ENCODE measurements around the gene SETDB1.

Gene SETDB1

GRCh38 chr1:151008244-151009205 lies 82.4 kb downstream of the SETDB1 start, which contains the start of gene PRUNE1:
Gene PRUNE1 (plus strand): TSS chr1:151008449. CDS start chr1:151008633, 184 bp downstream.
- no peak for TF ChIP-seq CTCF (conservative IDR thresholded peaks at IDR 0.05; ENCODE audit: low read depth, low read length)
- H3K4me3 ChIP-seq (ENCODE audit: low read length): peak within 1 kb of the TSS; percentile 75
- peak; percentile 82 for DNase-seq (ENCODE audit: low read depth)

GRCh38 chr1:151009206-151009587 lies 83.0 kb downstream of the SETDB1 start:
- peak overlapping the region; percentile 75 for H3K4me3 ChIP-seq (ENCODE audit: low read length)
- no peak for TF ChIP-seq CTCF (conservative IDR thresholded peaks at IDR 0.05; ENCODE audit: low read depth, low read length)
- peak; percentile 12 for DNase-seq (ENCODE audit: low read depth)

- H3K4me3 ChIP-seq (ENCODE audit: low read length): no peak overlapping the region
Measured at GRCh38 chr1:151009674-151010345, 83.6 kb downstream of the SETDB1 start.

GRCh38 chr1:151010346-151010726 lies 84.2 kb downstream of the SETDB1 start:
- TF ChIP-seq CTCF (conservative IDR thresholded peaks at IDR 0.05; ENCODE audit: low read depth, low read length): no peak
- no peak for DNase-seq (ENCODE audit: low read depth)
- no peak overlapping the region for H3K4me3 ChIP-seq (ENCODE audit: low read length)

More at GRCh38 chr1:151009674-151010345, 83.6 kb downstream of the SETDB1 start:
- no peak for DNase-seq (ENCODE audit: low read depth)
- TF ChIP-seq CTCF (conservative IDR thresholded peaks at IDR 0.05; ENCODE audit: low read depth, low read length): no peak

- DNase-seq (ENCODE audit: low read depth): no peak
Measured at GRCh38 chr1:151011154-151011850, 85.1 kb downstream of the SETDB1 start.

More at GRCh38 chr1:151011154-151011850, 85.1 kb downstream of the SETDB1 start:
- H3K4me3 ChIP-seq (ENCODE audit: low read length): no peak overlapping the region
- TF ChIP-seq CTCF (conservative IDR thresholded peaks at IDR 0.05; ENCODE audit: low read depth, low read length): no peak

All from retinal pigment epithelial cell (primary cell).